Activated CD8-positive, alpha-beta T cell treated with anti-CD3 and anti-CD28 coated beads, Interleukin-2, amount 10 ng/mL, durations not matched to agents 7 days and 5 days (primary cell): ENCODE measurements around the gene ASPHD1. TPM values are rescaled to one million over a fixed set of nuclear protein-coding genes. Genes with fewer than 3 reads are reported as not detected.

Experiments used
- ATAC-seq: fragments of 150-1000 bp; cut with Tn5 transposase; one replicate; pipeline ENCODE4 v1.10.0; 2021; ENCODE audit warnings: moderate library complexity
- CTCF ChIA-PET: fragments of 350-600 bp; sonication (Branson Sonifier 250); formaldehyde crosslinking; loops from one replicate; lab custom pipeline; 2021; ENCODE audit warnings: antibody characterized with exemption; lab: Charles Lee
- POLR2A ChIA-PET: fragments of 350-600 bp; sonication (Branson Sonifier 250); formaldehyde crosslinking; loops from one replicate; lab custom pipeline; 2021; ENCODE audit warnings: antibody characterized with exemption; lab: Charles Lee
- DNase-seq: peaks from one replicate; pipeline ENCODE4 v3.0.0-alpha.2; 2020
- H3K27ac Mint-ChIP-seq: one replicate; pipeline ENCODE4 v1.8.0; 2021; ENCODE audit warnings: mild to moderate bottlenecking, mixed read lengths
- H3K27me3 Mint-ChIP-seq: one replicate; pipeline ENCODE4 v1.8.0; 2021; ENCODE audit warnings: low read depth, mixed read lengths
- H3K36me3 Mint-ChIP-seq: one replicate; pipeline ENCODE4 v1.8.0; 2021; ENCODE audit warnings: low read depth, mixed read lengths
- H3K4me1 Mint-ChIP-seq: one replicate; pipeline ENCODE4 v1.8.0; 2021; ENCODE audit warnings: low read depth, mixed read lengths
- H3K4me3 Mint-ChIP-seq: one replicate; pipeline ENCODE4 v1.8.0; 2021; ENCODE audit warnings: mild to moderate bottlenecking, mixed read lengths
- H3K9me3 Mint-ChIP-seq: one replicate; pipeline ENCODE4 v1.8.0; 2022; ENCODE audit warnings: mixed read lengths; ENCODE audit not compliant: insufficient read depth
- total RNA-seq, 2 experiments: library from RNA; stranded (reverse); gene quantifications; one replicate each; pipeline ENCODE4 v1.2.3, GENCODE V29; 2021

The ASPHD1 gene
- total RNA-seq, 2 experiments from 2014 or later = 0.24 TPM; not detected in 1

DNA sequence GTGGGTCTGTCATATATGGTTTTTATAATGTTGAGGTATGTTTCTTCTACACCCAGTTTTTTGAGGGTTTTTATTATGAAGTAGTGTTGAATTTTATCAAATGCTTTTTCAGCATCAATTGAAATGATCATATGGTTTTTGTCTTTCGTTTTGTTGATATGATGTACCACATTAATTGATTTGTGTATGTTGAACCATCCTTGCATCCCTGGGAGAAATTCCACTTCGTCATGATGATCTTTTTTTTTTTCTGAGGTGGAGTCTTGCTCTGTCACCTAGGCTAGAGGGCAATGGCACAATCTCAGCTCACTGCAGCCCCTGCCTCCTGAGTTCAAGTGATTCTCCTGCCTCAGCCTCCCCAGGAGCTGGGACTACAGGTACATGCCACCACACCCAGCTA, 47.6 kb downstream of the ASPHD1 start:
- ATAC-seq (no peak), DNase-seq (no peak)
- Mint-ChIP-seq H3K4me1 (no peaks in the 10 kb centered on the region), H3K36me3 (no peaks in the 10 kb centered on the region), H3K27ac (no peak overlapping the region), H3K4me3 (no peak overlapping the region), H3K27me3 (peaks cover 7% of the 10 kb centered on the region), H3K9me3 (peaks cover 4% of the 10 kb centered on the region)
- POLR2A ChIA-PET = no interaction called here
- CTCF ChIA-PET = interaction anchor here (1.2 kb wide), 1 partner anchor 14 kb away, joined by 3 read pairs; the partner anchor contains the start of gene TMEM219

DNA sequence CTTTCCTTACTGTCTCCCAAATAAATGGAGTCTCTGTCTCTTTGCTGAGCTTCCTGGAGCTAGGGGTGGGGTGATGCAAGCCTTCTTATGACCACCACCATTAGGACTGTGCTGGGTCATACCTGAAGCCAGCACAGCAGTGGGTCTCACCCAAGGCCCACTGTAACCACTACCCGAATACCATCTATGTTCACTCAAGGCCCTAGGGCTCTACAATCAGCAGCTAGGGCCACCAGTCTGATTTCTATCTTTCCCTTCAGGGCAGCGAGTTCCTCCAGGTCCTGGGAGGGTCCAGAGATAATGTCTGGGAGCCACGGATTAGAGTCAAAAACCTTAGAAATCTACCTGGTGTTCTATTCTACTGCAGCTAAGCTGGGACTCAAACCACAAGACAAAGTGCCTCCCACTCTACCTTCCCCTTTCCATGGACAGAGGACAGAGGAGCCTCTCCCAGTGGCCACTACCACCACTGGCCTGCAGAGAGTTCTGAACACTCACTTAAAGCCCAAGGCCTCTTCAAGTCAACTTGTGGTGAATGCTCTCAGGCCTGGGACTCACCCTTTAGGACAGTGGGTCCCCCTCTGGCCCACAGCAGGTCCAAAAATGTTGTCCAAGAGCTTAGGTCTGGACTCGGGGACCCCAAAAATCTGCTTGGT, 50.6 kb downstream of the ASPHD1 start:
- ATAC-seq (no peak), DNase-seq (no peak)
- Mint-ChIP-seq H3K27me3 (peaks cover 10% of the 10 kb centered on the region), H3K9me3 (peaks cover 4% of the 10 kb centered on the region), H3K36me3 (no peaks in the 10 kb centered on the region), H3K4me1 (no peaks in the 10 kb centered on the region), H3K4me3 (no peak overlapping the region), H3K27ac (no peak overlapping the region)
- CTCF ChIA-PET = interaction anchor here (1.0 to 1.4 kb wide), 2 partner anchors 10 to 102 kb away, joined by 3 to 6 read pairs; no protein-coding TSS in a partner anchor
- POLR2A ChIA-PET = interaction anchor here (1.2 to 1.6 kb wide), 2 partner anchors 10 to 25 kb away, joined by 3 to 6 read pairs; partner anchors contain the start of genes KCTD13 and TMEM219

DNA sequence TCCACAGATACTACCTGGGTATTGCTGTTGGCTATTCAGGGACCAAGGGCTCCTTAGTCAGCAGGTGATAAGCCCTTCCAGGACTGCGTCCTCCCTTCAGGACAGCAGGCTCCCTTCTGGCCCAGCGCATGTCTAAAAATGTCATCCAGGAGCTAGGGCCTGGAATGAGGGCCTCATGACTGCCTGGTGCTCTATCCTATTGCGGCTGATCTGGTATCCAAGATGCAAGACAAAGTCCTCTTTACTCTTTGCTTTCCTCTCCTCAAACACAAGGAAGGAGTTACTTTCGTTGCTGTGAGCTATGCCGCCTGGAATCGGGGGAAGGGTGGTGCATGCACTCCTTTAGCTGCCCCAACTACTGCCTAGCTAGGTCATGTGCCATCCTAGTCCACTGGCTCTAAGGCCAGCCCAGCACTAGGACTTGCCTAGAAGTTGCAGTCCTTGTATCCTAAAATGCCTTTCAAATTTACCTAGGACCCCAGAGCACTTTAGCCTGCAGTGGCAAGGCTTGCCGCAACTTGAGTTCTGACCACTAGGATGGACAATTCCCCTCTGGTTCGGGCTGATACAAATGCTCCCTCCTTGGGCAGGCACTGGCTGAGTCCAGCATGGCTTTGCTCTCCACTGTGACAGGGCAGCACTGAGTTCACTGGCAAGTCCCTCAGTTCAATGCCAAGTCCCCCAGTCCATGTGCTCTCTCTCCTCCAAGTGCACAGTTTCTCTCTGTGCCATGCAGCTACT, 51.5 kb downstream of the ASPHD1 start:
- ATAC-seq = no peak
- Mint-ChIP-seq H3K9me3 (peaks cover 4% of the 10 kb centered on the region), H3K27ac (no peak overlapping the region), H3K4me3 (no peak overlapping the region), H3K27me3 (peaks cover 10% of the 10 kb centered on the region), H3K36me3 (no peaks in the 10 kb centered on the region), H3K4me1 (no peaks in the 10 kb centered on the region)
- ChIA-PET POLR2A (interaction anchor here (0.7 kb wide), 1 partner anchor 26 kb away, joined by 3 read pairs; the partner anchor contains the start of gene KCTD13), CTCF (interaction anchor here (1.0 kb wide), 1 partner anchor 9 kb away, joined by 3 read pairs; no protein-coding TSS in a partner anchor)
- DNase-seq = no peak

Other genes with a start within 250 kb of the ASPHD1 start
- 100 to 1,000 TPM; 339 to 352 TPM for gene SPN, start 237.2 kb upstream of the ASPHD1 start, total RNA-seq
- gene QPRT, start 221.3 kb upstream of the ASPHD1 start, total RNA-seq = 10 to 100 TPM in 1 of 2 experiments, 1 to 10 TPM in 1; 8.6 to 10.2 TPM
- gene C16orf54, start 154.5 kb upstream of the ASPHD1 start, total RNA-seq = 10 to 100 TPM; 64.3 to 68.0 TPM
- gene ZG16, start 122.2 kb upstream of the ASPHD1 start, total RNA-seq = not detected
- 100 to 1,000 TPM; 229 to 233 TPM for gene KIF22, start 109.7 kb upstream of the ASPHD1 start, total RNA-seq
- 100 to 1,000 TPM; 455 to 494 TPM for gene MAZ, start 94.0 kb upstream of the ASPHD1 start, total RNA-seq
- under 1 TPM; 0.16 to 0.83 TPM for gene PRRT2, start 88.3 kb upstream of the ASPHD1 start, total RNA-seq
- 10 to 100 TPM; 39.1 TPM for gene PAGR1, start 84.3 kb upstream of the ASPHD1 start, total RNA-seq
- gene MVP, start 80.0 kb upstream of the ASPHD1 start, total RNA-seq = 100 to 1,000 TPM; 122 to 125 TPM
- 10 to 100 TPM; 51.1 to 53.2 TPM for gene CDIPT, start 37.3 kb upstream of the ASPHD1 start, total RNA-seq
- not detected for gene SEZ6L2, start 938 bp upstream of the ASPHD1 start, total RNA-seq
- 10 to 100 TPM; 33.8 to 35.5 TPM for gene KCTD13, start 25.7 kb downstream of the ASPHD1 start, total RNA-seq
- gene TMEM219, start 61.6 kb downstream of the ASPHD1 start, total RNA-seq = 10 to 100 TPM; 57.8 to 61.0 TPM
- 10 to 100 TPM; 48.9 to 49.8 TPM for gene TAOK2, start 73.4 kb downstream of the ASPHD1 start, total RNA-seq
- 10 to 100 TPM; 46.4 to 47.3 TPM for gene HIRIP3, start 95.1 kb downstream of the ASPHD1 start, total RNA-seq
- gene INO80E, start 95.8 kb downstream of the ASPHD1 start, total RNA-seq = 100 to 1,000 TPM; 104 to 117 TPM
- under 1 TPM in 1 of 2 experiments, not detected in 1; 0.34 TPM for gene DOC2A, start 110.5 kb downstream of the ASPHD1 start, total RNA-seq
- gene C16orf92, start 122.7 kb downstream of the ASPHD1 start, total RNA-seq = not detected
- gene TLCD3B, start 130.8 kb downstream of the ASPHD1 start, total RNA-seq = 1 to 10 TPM; 4.6 TPM
- 1,000 to 10,000 TPM; 1,738 to 1,843 TPM for gene ALDOA, start 165.3 kb downstream of the ASPHD1 start, total RNA-seq
- gene PPP4C, start 175.5 kb downstream of the ASPHD1 start, total RNA-seq = 100 to 1,000 TPM; 157 TPM
- 1 to 10 TPM; 1.3 TPM for gene TBX6, start 191.4 kb downstream of the ASPHD1 start, total RNA-seq
- gene YPEL3, start 195.7 kb downstream of the ASPHD1 start, total RNA-seq = 10 to 100 TPM; 29.4 to 34.5 TPM
- 10 to 100 TPM; 10.5 to 12.6 TPM for gene GDPD3, start 213.0 kb downstream of the ASPHD1 start, total RNA-seq
- gene MAPK3, start 222.7 kb downstream of the ASPHD1 start, total RNA-seq = 10 to 100 TPM; 83.5 to 93.7 TPM